Epithelial cell of prostate (primary cell): ENCODE data around the gene CLDN8.

Experiments used
- DNase-seq: peaks from one replicate; pipeline ENCODE4 v3.0.0-alpha.2; 2011; ENCODE audit warnings: low read depth, low spot score
- H3K27ac ChIP-seq: fragments of 450-650 bp; 2 replicates; pipeline ENCODE4 v1.5.1; 2017; ENCODE audit warnings: mild to moderate bottlenecking

Gene CLDN8

DNA sequence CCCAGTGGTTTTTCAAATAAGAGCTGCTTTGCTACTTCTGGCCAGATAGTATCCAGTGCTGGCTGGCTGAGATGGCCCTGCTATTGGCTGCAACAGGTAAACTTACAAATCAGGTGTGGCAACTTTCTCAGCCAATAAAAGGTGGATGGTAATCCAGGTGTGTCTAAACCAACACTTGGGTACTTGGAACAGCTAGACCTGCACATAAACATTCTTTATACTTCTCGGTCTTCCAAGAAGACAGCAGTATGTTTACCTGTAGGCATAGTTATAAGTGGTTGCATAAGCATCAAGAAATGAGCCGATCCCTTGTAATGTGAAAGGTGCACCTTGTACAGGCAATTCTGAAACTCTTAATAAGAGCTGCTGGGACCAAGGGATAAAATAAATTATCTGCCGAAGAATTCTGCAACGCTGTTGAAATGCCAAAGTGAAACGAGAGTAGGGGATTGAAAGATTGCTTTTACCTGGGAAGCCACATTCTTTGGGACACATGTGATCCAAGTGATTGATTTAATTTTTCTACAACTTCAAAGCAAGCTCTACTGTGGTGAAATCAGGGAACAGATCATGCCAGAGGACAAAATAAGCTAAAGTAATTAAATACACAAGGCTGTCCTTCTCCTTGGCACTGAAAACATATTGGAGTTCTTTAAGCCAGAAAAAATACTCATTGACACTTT, at the start of gene CLDN8:
TSS of gene CLDN8 (minus strand) at position 57 of the 683 bp plus-strand sequence. CDS start 172 bp downstream, outside the sequence.
- no peak within 1 kb of the TSS for H3K27ac ChIP-seq
- peak; percentile 41 for DNase-seq

DNA sequence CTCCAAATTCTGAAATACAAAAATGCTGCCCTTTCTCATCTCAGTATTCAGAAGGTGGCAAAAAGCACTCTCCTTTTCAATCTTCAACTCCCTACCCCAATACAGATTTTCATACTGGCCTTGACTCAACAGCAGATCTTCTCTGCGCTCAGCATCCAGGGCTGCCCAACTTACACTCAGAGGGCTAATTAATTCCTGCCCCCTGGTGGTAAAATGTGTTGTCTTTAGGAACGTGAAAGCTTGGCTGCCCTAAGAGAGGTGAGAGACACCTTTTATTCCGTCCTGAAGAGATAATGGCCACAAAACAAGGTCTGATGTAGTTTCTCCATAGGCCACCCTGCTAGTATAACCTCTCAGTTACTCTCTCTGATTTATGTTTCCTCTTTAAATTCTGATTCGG, 41.9 kb upstream of the CLDN8 start:
- H3K27ac ChIP-seq, result no peak overlapping the region
- no peak for DNase-seq

DNA sequence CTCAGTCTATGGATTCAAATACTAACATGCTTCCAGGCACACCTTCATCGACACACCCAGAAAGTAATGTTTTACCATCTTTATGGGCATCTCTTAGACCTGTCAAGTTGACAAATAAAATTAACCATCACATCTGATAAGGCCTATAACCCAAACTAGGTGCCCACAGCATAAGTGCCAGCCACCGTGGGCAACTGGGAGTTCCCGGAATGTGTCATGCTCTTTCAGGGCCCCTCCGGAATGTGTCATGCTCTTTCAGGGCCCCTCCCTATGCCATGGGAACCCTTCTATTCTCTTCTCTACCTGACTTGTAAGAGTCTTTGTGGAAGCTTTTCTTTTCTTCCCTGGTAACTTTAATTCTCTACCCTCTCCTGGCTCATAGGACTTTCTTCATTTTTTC, 40.2 kb upstream of the CLDN8 start:
- no peak overlapping the region for H3K27ac ChIP-seq
- DNase-seq, result peak; percentile 73

DNA sequence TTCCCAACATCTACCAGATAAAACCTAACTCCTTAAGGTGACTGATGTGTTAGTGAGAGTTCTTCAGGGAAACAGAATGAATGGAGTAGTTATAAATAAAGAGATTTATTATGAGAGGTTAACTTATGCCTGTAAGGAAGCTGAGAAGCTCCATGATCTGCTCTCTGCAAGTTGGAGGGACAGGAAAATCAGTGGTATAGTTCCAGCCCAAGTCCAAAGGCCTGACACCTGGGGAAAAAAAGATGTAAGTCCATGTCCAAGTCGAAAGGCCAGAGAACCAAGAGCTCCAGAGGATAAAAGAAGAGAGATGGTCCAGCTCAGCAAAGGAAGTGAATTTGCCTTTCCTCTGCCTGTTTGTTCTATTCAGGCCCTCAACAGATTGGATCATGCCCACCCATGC, 39.8 kb upstream of the CLDN8 start:
- no peak for DNase-seq
- no peak overlapping the region for H3K27ac ChIP-seq

DNA sequence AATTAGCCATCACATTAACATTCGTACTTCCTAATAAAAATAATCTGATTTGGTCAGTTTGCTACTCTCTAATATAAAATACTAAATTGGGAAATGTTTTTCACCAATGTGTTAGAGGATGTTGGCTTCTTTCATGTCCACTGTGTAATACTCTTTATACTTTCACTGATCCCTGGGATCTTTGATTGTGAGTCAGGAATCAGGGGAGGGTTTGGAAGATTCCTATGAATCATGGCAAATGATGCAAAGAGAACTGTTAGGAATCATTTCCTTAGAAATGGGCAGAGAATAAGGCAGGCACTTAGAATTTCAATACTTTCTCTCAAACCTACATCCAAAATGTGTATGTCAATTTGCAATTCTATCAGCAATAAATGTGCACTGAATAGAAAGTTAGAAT, 35.9 kb upstream of the CLDN8 start:
- no peak overlapping the region for H3K27ac ChIP-seq
- DNase-seq, result no peak

DNA sequence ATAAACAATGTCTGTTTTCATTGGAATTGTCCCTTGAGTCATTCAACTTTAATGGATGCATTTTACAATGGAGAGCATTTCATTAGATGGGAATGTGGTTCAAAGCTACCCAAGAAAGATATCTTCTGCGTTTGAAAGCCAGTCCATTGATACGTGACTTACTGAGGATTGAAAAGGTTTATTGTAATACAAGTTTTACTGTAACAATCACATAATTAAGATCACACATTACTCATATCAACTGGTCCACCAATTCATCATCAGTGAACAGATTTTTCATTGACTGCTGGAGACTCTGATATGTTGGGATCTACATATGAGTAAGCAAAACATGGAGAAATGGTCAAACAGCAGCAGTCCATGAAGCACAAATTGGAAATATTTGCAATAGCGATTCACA, 34.0 kb upstream of the CLDN8 start:
- no peak overlapping the region for H3K27ac ChIP-seq

DNA sequence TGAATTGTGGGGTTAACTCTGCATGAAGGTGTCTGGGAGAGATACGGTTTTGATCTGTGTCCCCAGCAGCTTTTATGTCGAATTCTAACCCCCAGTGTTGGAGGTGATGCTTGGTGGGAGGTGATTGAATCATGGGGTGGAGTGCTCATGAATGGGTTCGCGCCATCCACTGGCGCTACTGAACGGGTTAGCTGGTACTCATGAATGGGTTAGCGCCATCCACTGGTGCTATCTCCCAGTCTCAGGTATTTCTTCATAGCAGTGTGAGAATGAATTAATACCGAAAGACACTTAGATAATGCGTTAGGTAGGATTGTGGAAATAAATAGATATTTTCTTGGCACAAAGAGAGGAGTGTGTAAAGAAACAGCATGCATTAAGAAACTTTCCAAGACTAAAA, 32.9 kb upstream of the CLDN8 start:
- DNase-seq, result no peak
- no peak overlapping the region for H3K27ac ChIP-seq

More for the DNA sequence above, 34.0 kb upstream of the CLDN8 start:
- no peak for DNase-seq

DNA sequence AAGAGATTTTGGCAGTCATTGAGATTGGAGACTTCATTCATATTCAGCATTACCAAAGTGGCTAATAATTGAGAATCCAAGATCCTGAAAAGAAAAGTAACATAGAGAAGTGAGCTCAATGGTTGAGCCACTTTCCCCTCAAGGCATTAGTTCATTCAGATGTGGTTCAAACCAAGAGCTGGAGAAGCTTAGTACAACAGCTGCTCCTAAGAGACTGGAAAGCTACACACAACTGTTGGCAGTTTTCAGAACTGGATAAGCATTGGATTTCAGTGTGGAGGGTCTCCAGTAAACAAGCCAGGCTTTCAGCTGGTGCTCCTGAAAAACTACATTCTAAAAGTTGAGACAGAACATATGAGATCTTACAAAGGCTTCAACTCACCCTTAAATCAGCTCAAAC, 29.2 kb upstream of the CLDN8 start:
- DNase-seq, result no peak
- no peak overlapping the region for H3K27ac ChIP-seq

DNA sequence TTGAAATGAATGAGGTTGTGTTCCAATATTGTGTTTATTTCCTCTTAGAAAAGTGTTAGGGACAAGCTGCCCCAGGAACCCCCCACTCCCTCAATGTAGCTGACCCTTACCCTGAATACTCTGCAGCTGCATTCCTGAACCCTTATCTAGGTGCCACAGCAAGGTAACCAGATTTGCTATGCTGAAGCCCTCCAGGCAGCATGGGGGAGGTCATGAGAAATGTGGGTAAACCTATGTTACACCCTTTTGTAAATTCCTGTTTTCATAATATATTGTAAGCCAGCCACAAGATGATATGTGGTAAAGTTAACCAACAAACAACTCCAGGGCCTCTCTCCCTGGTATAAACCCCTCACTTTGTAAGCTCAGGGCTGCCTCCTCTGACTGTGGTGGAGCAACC, 27.8 kb upstream of the CLDN8 start:
- no peak for DNase-seq
- no peak overlapping the region for H3K27ac ChIP-seq

DNA sequence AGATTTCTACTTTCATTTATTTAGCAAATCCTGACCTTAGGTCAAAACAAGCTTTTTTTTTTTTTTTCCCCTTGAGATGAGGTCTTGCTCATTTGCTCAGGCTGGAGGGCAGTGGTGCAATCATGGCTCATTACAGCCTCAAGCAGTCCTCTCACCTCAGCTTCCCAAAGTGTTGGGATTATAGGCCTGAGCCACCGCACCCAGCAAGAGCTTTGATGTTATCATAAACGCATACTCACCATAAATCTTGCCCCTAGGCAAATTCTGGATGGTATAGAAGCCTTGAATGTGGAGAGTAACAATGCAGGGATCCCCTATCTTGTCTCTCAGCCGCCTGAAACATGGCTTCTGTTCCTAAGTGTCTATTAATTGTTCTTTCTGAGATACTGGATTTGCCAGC, 24.8 kb upstream of the CLDN8 start:
- DNase-seq, result no peak
- no peak overlapping the region for H3K27ac ChIP-seq

DNA sequence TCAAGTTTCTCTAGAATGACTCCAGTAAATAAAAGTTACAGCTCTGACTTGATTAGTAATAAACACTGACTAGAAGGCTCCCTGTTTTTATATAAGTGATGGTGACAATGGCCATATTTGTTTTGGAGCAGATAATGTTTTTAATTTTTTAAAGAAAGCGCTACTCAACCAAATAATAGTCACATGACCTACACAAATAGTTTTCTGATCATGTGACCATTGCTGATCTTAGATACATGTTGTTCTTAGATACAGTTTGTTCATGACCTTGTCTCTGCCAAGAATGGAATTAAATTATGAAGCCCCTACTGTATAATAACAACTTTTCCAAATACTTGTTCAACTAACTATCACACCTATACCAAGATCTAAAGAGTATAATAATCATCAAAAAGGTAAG, 22.3 kb upstream of the CLDN8 start:
- H3K27ac ChIP-seq, result no peak overlapping the region
- DNase-seq, result no peak

DNA sequence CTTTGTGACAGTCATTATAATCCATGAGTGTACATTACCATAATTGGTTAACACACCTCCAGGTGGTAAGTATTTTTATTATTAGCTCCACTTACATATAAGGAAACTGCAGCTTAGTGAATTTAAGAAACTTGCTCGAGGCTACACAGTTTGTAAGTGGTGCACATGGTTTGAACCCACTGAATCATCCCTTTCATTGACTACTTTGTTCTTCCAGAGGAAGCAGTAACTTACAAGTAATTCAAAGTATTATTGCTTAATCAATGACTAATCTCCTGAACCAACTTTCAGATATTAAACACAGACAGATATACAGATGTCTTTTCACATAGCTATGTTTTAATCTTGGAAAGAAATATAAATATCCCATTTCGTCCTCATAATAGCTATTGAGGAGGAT, 18.7 kb upstream of the CLDN8 start:
- DNase-seq, result peak; percentile 98
- peak overlapping the region; percentile 32 for H3K27ac ChIP-seq

DNA sequence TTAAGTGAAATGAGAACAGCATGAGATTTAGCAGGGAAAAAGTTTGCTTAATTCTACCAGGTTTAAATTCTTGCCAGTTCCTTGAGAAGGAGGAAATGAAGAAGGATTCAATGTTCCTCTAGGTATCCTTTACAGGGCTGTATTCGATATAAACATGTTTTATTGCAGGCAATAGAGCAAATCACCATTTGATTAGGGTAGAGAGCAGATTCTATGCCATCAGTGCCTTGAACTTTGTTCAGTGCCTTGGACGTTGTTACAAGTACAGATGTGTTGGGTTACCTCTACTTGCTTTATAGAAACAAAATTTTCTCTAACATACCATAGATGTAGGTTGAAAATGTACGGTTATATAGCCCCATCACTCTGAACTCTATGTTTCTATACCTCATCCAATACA, 18.2 kb upstream of the CLDN8 start:
- DNase-seq, result no peak
- H3K27ac ChIP-seq, result no peak overlapping the region

DNA sequence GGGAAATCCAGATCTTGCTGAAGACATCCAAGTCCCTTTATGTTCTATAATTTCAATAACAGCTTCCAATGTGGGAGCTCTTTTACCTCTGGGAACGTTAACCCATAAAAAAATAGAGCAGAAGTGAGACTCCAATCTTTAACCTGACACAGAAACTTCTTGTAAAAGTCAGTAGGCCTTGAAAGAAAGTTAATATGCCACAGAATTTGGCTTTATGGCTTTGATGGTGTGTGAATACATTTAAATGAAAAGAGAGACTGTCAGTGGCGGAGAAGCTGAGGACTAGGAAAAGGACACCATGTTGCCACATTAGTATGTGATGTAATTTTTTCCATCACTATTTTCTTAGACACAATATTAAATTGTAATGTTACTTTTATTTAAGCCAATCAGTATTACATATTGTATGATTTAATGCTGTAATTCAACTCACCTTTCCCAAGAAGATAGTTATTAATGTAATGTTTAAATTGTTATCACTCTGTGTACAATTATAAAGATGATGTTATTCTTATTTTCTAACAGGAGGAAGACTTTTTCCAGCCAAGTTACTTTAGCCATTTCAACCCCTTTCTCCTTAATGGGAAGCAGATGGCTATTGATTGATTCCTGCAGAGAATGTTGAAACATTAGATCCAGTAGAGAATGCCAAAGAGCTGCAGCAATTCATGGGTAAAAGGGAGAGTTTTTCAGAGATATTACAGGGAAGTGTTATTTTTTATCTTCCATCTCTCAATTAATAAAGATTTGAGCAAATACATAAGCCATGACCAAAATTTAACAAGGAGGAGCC, 17.5 kb upstream of the CLDN8 start:
- no peak for DNase-seq
- no peak overlapping the region for H3K27ac ChIP-seq

DNA sequence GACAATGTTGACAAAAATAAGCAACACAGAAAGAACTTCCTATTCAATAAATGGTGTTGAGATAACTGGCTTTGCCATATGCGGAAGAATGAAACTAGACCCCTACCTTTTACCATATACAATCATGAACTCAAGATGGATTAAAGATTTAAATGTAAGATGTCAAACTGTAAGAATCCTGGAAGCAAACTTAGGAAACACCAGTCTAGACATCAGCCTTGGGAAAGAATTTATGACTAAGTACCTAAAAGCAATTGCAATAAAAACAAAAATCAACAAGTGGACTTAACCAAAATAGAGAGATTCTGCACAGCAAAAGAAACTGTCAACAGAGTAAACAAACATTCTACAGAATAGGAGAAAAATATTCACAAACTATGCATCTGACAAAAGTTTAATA, 16.1 kb upstream of the CLDN8 start:
- no peak for DNase-seq
- no peak overlapping the region for H3K27ac ChIP-seq

DNA sequence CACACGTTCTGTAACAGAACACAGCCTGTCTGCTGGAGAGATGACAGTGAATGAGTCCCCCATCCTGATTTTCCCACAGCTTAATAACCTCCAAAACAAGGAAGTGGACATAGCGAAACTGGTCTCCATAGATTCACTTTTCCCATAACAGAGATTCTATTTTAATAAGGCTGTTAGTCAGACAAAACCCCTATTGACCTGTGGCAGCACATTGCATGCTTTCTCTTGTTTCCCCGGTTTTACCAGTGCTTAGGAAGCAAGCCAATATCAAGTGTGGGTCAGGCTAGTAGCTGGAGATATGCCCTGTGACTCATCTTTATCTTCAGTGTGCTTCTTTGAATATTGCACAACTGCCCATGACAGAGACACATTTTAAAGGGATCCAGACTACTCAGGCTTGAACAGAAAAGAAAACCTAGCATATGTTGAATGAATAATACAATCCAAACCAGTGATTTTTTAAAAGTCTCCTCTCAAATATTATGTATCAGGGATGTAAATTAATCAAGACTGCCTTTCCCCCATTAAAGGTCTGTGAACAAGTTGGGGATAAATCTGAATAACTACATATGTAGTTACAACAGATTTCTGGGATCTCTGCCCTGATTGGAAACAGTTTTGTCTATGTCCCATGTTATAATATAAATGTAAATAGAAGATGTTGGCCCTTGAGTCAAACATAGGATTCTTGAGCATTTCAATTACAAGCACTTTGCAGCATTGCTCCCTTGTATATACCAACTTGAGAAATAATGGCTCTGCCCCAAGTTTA, 11.9 kb upstream of the CLDN8 start:
- H3K27ac ChIP-seq, result peak overlapping the region; percentile 34
- DNase-seq, result peak; percentile 100

DNA sequence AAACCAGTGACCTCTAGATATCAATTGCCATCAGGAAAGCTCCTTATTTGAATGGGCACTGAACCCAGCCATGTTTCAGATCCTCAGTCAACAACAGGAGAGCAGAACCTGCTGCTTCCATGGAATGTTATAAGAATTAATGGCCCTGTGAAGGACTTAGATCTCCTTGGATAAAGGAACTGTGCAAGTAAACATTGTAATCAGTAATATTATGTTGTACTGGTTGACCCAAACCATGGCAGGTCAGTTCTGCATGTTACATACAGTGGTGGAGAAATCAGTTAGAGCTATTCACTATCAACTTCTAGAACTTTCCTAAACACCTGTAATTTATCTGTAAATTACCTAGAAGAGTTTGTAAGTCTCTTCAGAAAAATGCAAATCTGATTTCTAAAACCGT, 11.2 kb upstream of the CLDN8 start:
- peak overlapping the region; percentile 34 for H3K27ac ChIP-seq
- no peak for DNase-seq

DNA sequence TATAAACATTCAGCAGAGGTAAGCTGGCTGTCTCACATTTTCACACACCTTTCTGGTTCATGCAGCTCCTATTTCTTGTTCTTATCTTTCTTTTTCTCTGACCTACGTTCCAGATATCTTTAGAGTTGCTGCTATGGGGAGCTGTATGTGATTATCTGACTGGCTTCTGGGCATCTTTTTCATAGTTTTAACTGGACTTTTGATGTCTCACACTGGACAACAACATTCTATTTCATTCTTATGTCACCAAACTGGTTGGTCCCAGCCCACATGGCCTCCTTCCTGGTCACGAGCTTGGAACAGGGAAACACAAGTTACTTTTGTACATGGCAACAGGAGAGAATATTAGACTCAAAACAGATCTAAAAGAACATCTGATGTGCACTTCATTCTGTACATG, 7.7 kb upstream of the CLDN8 start:
- DNase-seq, result no peak
- no peak overlapping the region for H3K27ac ChIP-seq

DNA sequence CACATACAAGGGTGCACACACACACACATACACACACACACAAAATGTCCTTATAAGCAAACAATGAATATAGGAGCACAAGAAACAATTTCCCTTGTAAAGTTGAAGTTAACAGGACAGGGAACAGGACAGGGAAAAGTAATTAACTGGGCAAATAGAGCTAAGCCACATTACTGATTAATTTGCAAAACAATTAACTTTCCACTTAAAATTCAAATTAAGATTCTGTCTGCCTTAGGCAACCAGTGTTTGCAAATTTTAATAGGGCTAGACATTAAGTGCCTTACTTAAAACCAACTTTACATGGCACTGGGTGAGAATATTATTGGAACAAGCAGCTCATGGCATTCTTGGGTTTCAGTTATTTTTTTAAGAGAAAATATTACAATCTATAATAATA, 6.8 kb upstream of the CLDN8 start:
- no peak for DNase-seq
- no peak overlapping the region for H3K27ac ChIP-seq

DNA sequence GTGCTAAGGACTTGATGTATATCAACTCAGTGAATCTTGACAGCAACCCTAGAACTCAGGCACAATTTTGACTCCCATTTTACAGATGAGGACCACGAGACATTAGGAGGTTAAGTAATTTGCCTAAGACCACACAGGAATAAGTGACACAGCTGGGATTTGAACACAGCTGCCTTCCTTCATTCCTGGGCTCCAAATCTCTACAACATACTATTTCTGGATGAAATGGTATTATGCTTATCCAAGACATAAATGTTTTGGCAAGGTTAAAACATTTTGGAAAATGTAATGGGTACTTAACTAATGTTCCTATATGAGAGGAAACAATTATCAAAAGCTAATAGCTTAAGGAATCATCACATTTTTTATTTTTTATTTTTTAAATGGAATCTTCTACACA, 4.8 kb downstream of the CLDN8 start:
- no peak for DNase-seq
- H3K27ac ChIP-seq, result no peak overlapping the region

DNA sequence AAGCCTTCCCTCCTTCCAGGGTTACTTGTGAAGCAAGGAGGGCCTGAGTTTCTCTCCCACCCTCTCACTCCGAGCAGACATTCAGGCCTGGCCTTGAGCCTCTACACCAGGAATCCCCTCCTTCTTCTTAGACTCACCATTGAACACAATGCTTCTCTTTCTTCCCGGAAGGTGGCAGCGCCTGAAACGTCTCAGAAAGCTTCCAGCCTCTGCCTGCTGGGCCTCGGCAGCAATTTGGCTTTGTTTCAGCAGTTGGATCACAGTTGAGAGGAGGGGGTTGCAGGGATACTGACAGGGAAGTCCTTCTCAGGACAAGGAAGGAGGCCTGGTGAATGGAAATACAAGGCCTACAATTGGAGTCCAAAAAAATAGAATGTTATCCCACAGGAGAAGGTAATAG, 6.3 kb downstream of the CLDN8 start:
- no peak overlapping the region for H3K27ac ChIP-seq
- DNase-seq, result no peak
